Renal cortical epithelial cell (primary cell): Measurements from ENCODE around the gene SH2D2A. TPM values are rescaled to one million over a fixed set of nuclear protein-coding genes. Genes with fewer than 3 reads are reported as not detected.

Source experiments
- DNase-seq: peaks from one replicate; pipeline ENCODE4 v3.0.0-alpha.2; 2011; ENCODE audit warnings: low read depth
- total RNA-seq: library from RNA; depleted of rRNA; stranded (reverse); fragments of >200 nt; gene quantifications from 2 replicates; pipeline ENCODE4 v1.2.3, GENCODE V29; 2014

SH2D2A gene
- total RNA-seq, 1 donor from 2014 or later, result 0.30 TPM

GRCh38 chr1:156847591-156848460 is 31.2 kb upstream of the SH2D2A start:
- no peak for DNase-seq

GRCh38 chr1:156846643-156847042 is 30.0 kb upstream of the SH2D2A start:
- DNase-seq, result no peak

GRCh38 chr1:156845953-156846545 is 29.4 kb upstream of the SH2D2A start:
- DNase-seq, result no peak

- no peak for DNase-seq
These were observed 28.7 kb upstream of the SH2D2A start for GRCh38 chr1:156845055-156845952.

- DNase-seq, result no peak
These were observed 28.0 kb upstream of the SH2D2A start for GRCh38 chr1:156844638-156845037.

GRCh38 chr1:156844102-156844501 is 27.5 kb upstream of the SH2D2A start:
- DNase-seq, result no peak

- DNase-seq, result no peak
These were observed 26.1 kb upstream of the SH2D2A start for GRCh38 chr1:156842618-156843300.

- DNase-seq, result no peak
These were observed 24.7 kb upstream of the SH2D2A start for GRCh38 chr1:156841295-156841855.

- DNase-seq, result no peak
These were observed 24.2 kb upstream of the SH2D2A start for GRCh38 chr1:156840898-156841279.

- no peak for DNase-seq
These were observed 23.7 kb upstream of the SH2D2A start for GRCh38 chr1:156840186-156840897.

- DNase-seq, result no peak
These were observed 22.9 kb upstream of the SH2D2A start for GRCh38 chr1:156839426-156840109.

- no peak for DNase-seq
These were observed 22.3 kb upstream of the SH2D2A start for GRCh38 chr1:156838972-156839371.

GRCh38 chr1:156836892-156837291 is 20.2 kb upstream of the SH2D2A start:
- DNase-seq, result no peak

- no peak for DNase-seq
These were observed 19.5 kb upstream of the SH2D2A start for GRCh38 chr1:156836041-156836654.

- no peak for DNase-seq
These were observed 17.7 kb upstream of the SH2D2A start for GRCh38 chr1:156834322-156834721.

- no peak for DNase-seq
These were observed 17.0 kb upstream of the SH2D2A start for GRCh38 chr1:156833603-156834002.

GRCh38 chr1:156832434-156832833 is 15.8 kb upstream of the SH2D2A start:
- no peak for DNase-seq

- no peak for DNase-seq
These were observed 11.9 kb upstream of the SH2D2A start for GRCh38 chr1:156828400-156829124.

- no peak for DNase-seq
These were observed 10.0 kb upstream of the SH2D2A start for GRCh38 chr1:156826630-156827029.
